Heart right ventricle (tissue), 16 donors: Measurements from ENCODE around the gene ITIH5. TPM values are rescaled to one million over a fixed set of nuclear protein-coding genes. Genes with fewer than 3 reads are reported as not detected.

Source experiments
- ATAC-seq, 8 donors: fragments of 200-7000 bp; cut with Tn5 transposase; one replicate each; pipeline ENCODE4 v1.9.1; 2020; ENCODE audit warnings: mild to moderate bottlenecking in 8 of 8, moderate library complexity in 8 of 8, moderate number of reproducible peaks in 1 of 8
- DNase-seq, 2 donors: peaks; one replicate each; pipeline ENCODE4 v3.0.0-alpha.2; 2020
- H3K27ac ChIP-seq, 10 donors: fragments of 200-600 bp; sonication (generic) in 2 of 10; one replicate each; pipeline versions ENCODE4 v1.5.0 to v1.8.0; 2020 to 2022; ENCODE audit warnings: mild to moderate bottlenecking in 3 of 10
- H3K27me3 ChIP-seq, 7 donors: fragments of 200-600 bp; one replicate each; pipeline ENCODE4 v1.8.0; 2021 to 2022; ENCODE audit warnings: mild to moderate bottlenecking in 2 of 7
- H3K36me3 ChIP-seq, 9 donors: fragments of 200-600 bp; sonication (generic) in 1 of 9; one replicate each; pipeline versions ENCODE4 v1.5.0 to v1.8.0; 2020 to 2022; ENCODE audit warnings: mild to moderate bottlenecking in 2 of 9
- H3K4me1 ChIP-seq, 9 donors: fragments of 200-600 bp; sonication (generic) in 1 of 9; one replicate each; pipeline versions ENCODE4 v1.5.0 to v1.8.0; 2020 to 2022; ENCODE audit warnings: mild to moderate bottlenecking in 4 of 9
- H3K4me3 ChIP-seq, 10 donors: fragments of 200-600 bp; sonication (generic) in 2 of 10; one replicate each; pipeline versions ENCODE4 v1.5.0 to v1.8.0; 2020 to 2022; ENCODE audit warnings: mild to moderate bottlenecking in 7 of 10, moderate library complexity in 2 of 10
- H3K9me3 ChIP-seq, 11 donors: fragments of 200-600 bp in 10 of 11; sonication (generic) in 2 of 11; one replicate each; pipeline versions ENCODE4 v1.5.0 to v1.8.0; 2013 to 2022; ENCODE audit warnings: mild to moderate bottlenecking in 2 of 11, control low read depth in 1 of 11, moderate library complexity in 1 of 11
- CTCF ChIP-seq, 9 donors: fragments of 200-600 bp; sonication (generic) in 2 of 9; IDR thresholded peaks; one replicate each; pipeline versions ENCODE4 v1.5.0 to v1.8.0; 2021 to 2022; ENCODE audit warnings: antibody characterized with exemption in 9 of 9, mild to moderate bottlenecking in 5 of 9, moderate library complexity in 1 of 9
- WGBS, 2 donors: extraction: QIAGEN DNeasy Blood & Tissue Kit; methylation state at CpG; one replicate each; pipeline ENCODE4 v1.1.7; 2013; ENCODE audit warnings: inconsistent platforms in 1 of 2; 5-methylcytosine and 5-hydroxymethylcytosine counted together
- intact Hi-C, 10 donors: fragments of 100-400 bp; cut with DNase I; formaldehyde crosslinking; loops; one replicate each; pipeline versions ENCODE4 v1.11.1 to v1.14.2; 2022
- polyA plus RNA-seq, 2 donors: library from polyadenylated mRNA; stranded (reverse); fragments of 200-250 nt; gene quantifications; one replicate each; pipeline ENCODE4 v1.2.3, GENCODE V29; 2013
- total RNA-seq, 10 donors: library from RNA; stranded (reverse); fragmentation: NEBNext Ultra II Directional in 3 of 10; extraction: Animal tissue kit (Norgen Biotek cat#: 25700) in 3 of 10; gene quantifications; one replicate each; pipeline versions ENCODE4 v1.2.1 to v1.2.4, GENCODE V29; 2021 to 2023
- donor health status: Arrhythmogenic right ventricular cardiomyopathy.
- donor health status: ischemic (EF 13 %, LVEDD 7.1; RV severe dilation, severe dysfunction).
- donor health status: healthy with polysubstance abuse.
- donor health status: DM: no; HTN: yes; CAD: no.
- donor health status: DM: no; HTN: no; CAD: no.
- donor health status: ischemic (EF 25% LVEDD 6.9; RV normal size, moderate dysfunction).
- donor health status: ischemic (EF 25% LVEDD 5.7; RV mildly dilated, moderate dysfunction).
- donor health status: healthy.
- donor health status: DM: yes; HTN: yes; CAD: no.
- donor health status: Ischemic cardiomyopathy.
- donor health status: ischemic (EF 35%, LVEDD 5.7; RV mildly dilated, moderate dysfunction).
- donor health status: nonischemic (EF 11% LVEDD 7.7; RV severe dilation, severe dysfunction).
- donor health status: DM: yes; HTN: yes; CAD: no.
- donor health status: PGD.
- donor health status: ischemic (EF 29% LVEDD 5.4; RV normal size, mild dysfunction).
- donor health status: nonischemic (EF 23%, LVEDD 6.1; RV moderate dilation, normal function).

ITIH5 gene
- total and polyA plus RNA-seq, 12 donors, result 2.8 to 21.3 (median 12.2) TPM

- peak in 2 of 8 donors; percentile 22 to 38 for ATAC-seq
- intact Hi-C loops, result no loop called here
- TF ChIP-seq CTCF (IDR thresholded peaks at IDR 0.05), result no peak
Measured at GRCh38 chr10:7561985-7562384, 104.8 kb downstream of the ITIH5 start.

GRCh38 chr10:7561216-7561893, 105.4 kb downstream of the ITIH5 start:
- H3K27ac ChIP-seq, result peak overlapping the region in 9 of 10 donors; percentile 13 to 74 (median 38)
- H3K4me3 ChIP-seq, result no peak overlapping the region
- DNase-seq (peak; percentile 80 to 85), ATAC-seq (peak; percentile 84 to 93 (median 90))
- H3K4me1 ChIP-seq, result peaks cover 10 to 45% (median 38%) of the 10 kb centered on the region in 9 donors
- no peaks in the 10 kb centered on the region for H3K27me3 ChIP-seq
- peak in 3 of 9 donors; percentile 37 to 41 (median 38) for TF ChIP-seq CTCF (IDR thresholded peaks at IDR 0.05)
- intact Hi-C loops, result no loop called here
- WGBS, 2 donors, result 12 to 18% methylated on average over 19 of the region's 19 CpGs
- peaks cover 0 to 12% (median 0%) of the 10 kb centered on the region in 9 donors for H3K36me3 ChIP-seq
- H3K9me3 ChIP-seq, result no peaks in the 10 kb centered on the region

More at GRCh38 chr10:7561985-7562384, 104.8 kb downstream of the ITIH5 start:
- Histone ChIP-seq H3K27ac (peak overlapping the region in 9 of 10 donors; percentile 13 to 74 (median 38)), H3K27me3 (no peaks in the 10 kb centered on the region), H3K36me3 (peaks cover 0 to 12% (median 0%) of the 10 kb centered on the region in 9 donors), H3K4me3 (no peak overlapping the region), H3K9me3 (no peaks in the 10 kb centered on the region), H3K4me1 (peaks cover 10 to 45% (median 38%) of the 10 kb centered on the region in 9 donors)
- no peak for DNase-seq
- WGBS, 2 donors, result 61 to 71% methylated on average over 6 of the region's 6 CpGs

GRCh38 chr10:7560519-7560918, 106.2 kb downstream of the ITIH5 start:
- H3K27ac ChIP-seq, result peak overlapping the region in 5 of 10 donors; percentile 38 to 74 (median 60)
- ATAC-seq (no peak), DNase-seq (no peak)
- TF ChIP-seq CTCF (IDR thresholded peaks at IDR 0.05), result no peak
- H3K36me3 ChIP-seq, result peaks cover 0 to 7% (median 0%) of the 10 kb centered on the region in 9 donors
- intact Hi-C loops, result no loop called here
- no peaks in the 10 kb centered on the region for H3K9me3 ChIP-seq
- no peaks in the 10 kb centered on the region for H3K27me3 ChIP-seq
- H3K4me3 ChIP-seq, result no peak overlapping the region
- peaks cover 10 to 52% (median 39%) of the 10 kb centered on the region in 9 donors for H3K4me1 ChIP-seq
- 55 to 78% methylated on average over 3 to 4 of the region's 4 CpGs for WGBS, 2 donors

GRCh38 chr10:7559386-7559785, 107.4 kb downstream of the ITIH5 start:
- WGBS, 2 donors, result 84 to 89% methylated on average over 3 of the region's 3 CpGs
- DNase-seq (no peak), ATAC-seq (no peak)
- Histone ChIP-seq H3K27me3 (no peaks in the 10 kb centered on the region), H3K4me1 (peaks cover 10 to 58% (median 40%) of the 10 kb centered on the region in 9 donors), H3K36me3 (peaks cover 0 to 4% (median 0%) of the 10 kb centered on the region in 9 donors), H3K4me3 (no peak overlapping the region), H3K9me3 (no peaks in the 10 kb centered on the region), H3K27ac (no peak overlapping the region)
- intact Hi-C loops, result no loop called here
- no peak for TF ChIP-seq CTCF (IDR thresholded peaks at IDR 0.05)
